Fibroblast of mammary gland (primary cell): Measurements from ENCODE around the gene BGN.

Experiments used
- DNase-seq: peaks from one replicate; pipeline ENCODE4 v3.0.0-alpha.2; 2010; ENCODE audit warnings: low read depth
- H3K4me3 ChIP-seq: 2 replicates; pipeline ENCODE4 v1.5.1; 2011; ENCODE audit warnings: low read depth, mild to moderate bottlenecking, low read length, moderate library complexity; ENCODE audit not compliant: control insufficient read depth
- CTCF ChIP-seq: conservative IDR thresholded peaks from 2 replicates; pipeline ENCODE4 v1.5.1; 2011; ENCODE audit warnings: low read depth, low read length, inconsistent platforms; ENCODE audit not compliant: control insufficient read depth, insufficient read depth

BGN gene

GRCh38 chrX:153549231-153549630, 54.5 kb downstream of the BGN start:
- no peak for DNase-seq
- no peak for TF ChIP-seq CTCF
- H3K4me3 ChIP-seq: no peak overlapping the region

GRCh38 chrX:153549807-153550206, 55.0 kb downstream of the BGN start:
- no peak for TF ChIP-seq CTCF
- H3K4me3 ChIP-seq: no peak overlapping the region
- no peak for DNase-seq

GRCh38 chrX:153551135-153551534, 56.4 kb downstream of the BGN start:
- no peak for TF ChIP-seq CTCF
- DNase-seq: peak; percentile 55
- no peak overlapping the region for H3K4me3 ChIP-seq

- no peak overlapping the region for H3K4me3 ChIP-seq
- DNase-seq: peak; percentile 45
- TF ChIP-seq CTCF: peak; percentile 69
Measured at GRCh38 chrX:153554519-153555167, 59.9 kb downstream of the BGN start.

- TF ChIP-seq CTCF: no peak
- no peak for DNase-seq
- no peak overlapping the region for H3K4me3 ChIP-seq
Measured at GRCh38 chrX:153556767-153557166, 62.0 kb downstream of the BGN start.

GRCh38 chrX:153557618-153558355, 63.0 kb downstream of the BGN start:
- no peak for TF ChIP-seq CTCF
- no peak for DNase-seq
- no peak overlapping the region for H3K4me3 ChIP-seq
